ENCODE measurements around the gene RAPGEF6.

RAPGEF6 gene

GRCh38 chr5:131538177-131538593 lies 96.8 kb downstream of the RAPGEF6 start:
- Histone ChIP-seq H3K4me1 (ENCODE audit: control insufficient read depth, insufficient read depth, low read length) (peaks cover 25% of the 10 kb centered on the region), H3K4me2 (ENCODE audit: low read length) (peak overlapping the region; percentile 59), H3K27me3 (ENCODE audit: control insufficient read depth, insufficient read depth, low read length) (no peaks in the 10 kb centered on the region), H3K4me3 (ENCODE audit: low read length) (no peak overlapping the region), H3K9ac (ENCODE audit: low read depth, low read length) (no peak overlapping the region), H3K9me3 (replicated peaks; ENCODE audit: low read length) (no peaks in the 10 kb centered on the region), H3K36me3 (ENCODE audit: insufficient read depth, low read length) (no peaks in the 10 kb centered on the region)

- H3K9me3 ChIP-seq (replicated peaks; ENCODE audit: low read length): no peaks in the 10 kb centered on the region
- no peaks in the 10 kb centered on the region for H3K36me3 ChIP-seq (ENCODE audit: insufficient read depth, low read length)
- no peak overlapping the region for H3K9ac ChIP-seq (ENCODE audit: low read depth, low read length)
- H3K4me2 ChIP-seq (ENCODE audit: low read length): no peak overlapping the region
- no peaks in the 10 kb centered on the region for H3K27me3 ChIP-seq (ENCODE audit: control insufficient read depth, insufficient read depth, low read length)
- no peak overlapping the region for H3K4me3 ChIP-seq (ENCODE audit: low read length)
- peaks cover 23% of the 10 kb centered on the region for H3K4me1 ChIP-seq (ENCODE audit: control insufficient read depth, insufficient read depth, low read length)
Measured at GRCh38 chr5:131536850-131537448, 98.1 kb downstream of the RAPGEF6 start.

GRCh38 chr5:131536211-131536826 lies 98.7 kb downstream of the RAPGEF6 start:
- Histone ChIP-seq H3K4me2 (ENCODE audit: low read length) (no peak overlapping the region), H3K4me3 (ENCODE audit: low read length) (no peak overlapping the region), H3K36me3 (ENCODE audit: insufficient read depth, low read length) (no peaks in the 10 kb centered on the region), H3K4me1 (ENCODE audit: control insufficient read depth, insufficient read depth, low read length) (peaks cover 22% of the 10 kb centered on the region), H3K9me3 (replicated peaks; ENCODE audit: low read length) (no peaks in the 10 kb centered on the region), H3K27me3 (ENCODE audit: control insufficient read depth, insufficient read depth, low read length) (no peaks in the 10 kb centered on the region), H3K9ac (ENCODE audit: low read depth, low read length) (no peak overlapping the region)

- H3K27me3 ChIP-seq (ENCODE audit: control insufficient read depth, insufficient read depth, low read length): no peaks in the 10 kb centered on the region
- H3K36me3 ChIP-seq (ENCODE audit: insufficient read depth, low read length): no peaks in the 10 kb centered on the region
- H3K9me3 ChIP-seq (replicated peaks; ENCODE audit: low read length): no peaks in the 10 kb centered on the region
- H3K4me2 ChIP-seq (ENCODE audit: low read length): no peak overlapping the region
- H3K4me1 ChIP-seq (ENCODE audit: control insufficient read depth, insufficient read depth, low read length): peaks cover 28% of the 10 kb centered on the region
- H3K9ac ChIP-seq (ENCODE audit: low read depth, low read length): no peak overlapping the region
- no peak overlapping the region for H3K4me3 ChIP-seq (ENCODE audit: low read length)
Measured at GRCh38 chr5:131534974-131535373, 100.1 kb downstream of the RAPGEF6 start.

GRCh38 chr5:131533836-131534235 lies 101.2 kb downstream of the RAPGEF6 start:
- Histone ChIP-seq H3K4me1 (ENCODE audit: control insufficient read depth, insufficient read depth, low read length) (peaks cover 28% of the 10 kb centered on the region), H3K36me3 (ENCODE audit: insufficient read depth, low read length) (no peaks in the 10 kb centered on the region), H3K4me3 (ENCODE audit: low read length) (no peak overlapping the region), H3K27me3 (ENCODE audit: control insufficient read depth, insufficient read depth, low read length) (no peaks in the 10 kb centered on the region), H3K4me2 (ENCODE audit: low read length) (no peak overlapping the region), H3K9ac (ENCODE audit: low read depth, low read length) (no peak overlapping the region), H3K9me3 (replicated peaks; ENCODE audit: low read length) (no peaks in the 10 kb centered on the region)

- no peaks in the 10 kb centered on the region for H3K9me3 ChIP-seq (replicated peaks; ENCODE audit: low read length)
- no peak overlapping the region for H3K4me3 ChIP-seq (ENCODE audit: low read length)
- H3K4me1 ChIP-seq (ENCODE audit: control insufficient read depth, insufficient read depth, low read length): peaks cover 15% of the 10 kb centered on the region
- no peak overlapping the region for H3K9ac ChIP-seq (ENCODE audit: low read depth, low read length)
- H3K4me2 ChIP-seq (ENCODE audit: low read length): no peak overlapping the region
- no peaks in the 10 kb centered on the region for H3K36me3 ChIP-seq (ENCODE audit: insufficient read depth, low read length)
- no peaks in the 10 kb centered on the region for H3K27me3 ChIP-seq (ENCODE audit: control insufficient read depth, insufficient read depth, low read length)
Measured at GRCh38 chr5:131532031-131532640, 102.9 kb downstream of the RAPGEF6 start.

- H3K9me3 ChIP-seq (replicated peaks; ENCODE audit: low read length): no peaks in the 10 kb centered on the region
- H3K4me2 ChIP-seq (ENCODE audit: low read length): no peak overlapping the region
- H3K36me3 ChIP-seq (ENCODE audit: insufficient read depth, low read length): no peaks in the 10 kb centered on the region
- no peak overlapping the region for H3K9ac ChIP-seq (ENCODE audit: low read depth, low read length)
- H3K27me3 ChIP-seq (ENCODE audit: control insufficient read depth, insufficient read depth, low read length): no peaks in the 10 kb centered on the region
- no peak overlapping the region for H3K4me3 ChIP-seq (ENCODE audit: low read length)
- peaks cover 7% of the 10 kb centered on the region for H3K4me1 ChIP-seq (ENCODE audit: control insufficient read depth, insufficient read depth, low read length)
Measured at GRCh38 chr5:131530706-131531331, 104.2 kb downstream of the RAPGEF6 start.

- Histone ChIP-seq H3K4me1 (ENCODE audit: control insufficient read depth, insufficient read depth, low read length) (peaks cover 7% of the 10 kb centered on the region), H3K9me3 (replicated peaks; ENCODE audit: low read length) (no peaks in the 10 kb centered on the region), H3K4me3 (ENCODE audit: low read length) (no peak overlapping the region), H3K27me3 (ENCODE audit: control insufficient read depth, insufficient read depth, low read length) (no peaks in the 10 kb centered on the region), H3K36me3 (ENCODE audit: insufficient read depth, low read length) (no peaks in the 10 kb centered on the region), H3K9ac (ENCODE audit: low read depth, low read length) (no peak overlapping the region), H3K4me2 (ENCODE audit: low read length) (no peak overlapping the region)
Measured at GRCh38 chr5:131528682-131529081, 106.3 kb downstream of the RAPGEF6 start.

- Histone ChIP-seq H3K9ac (ENCODE audit: low read depth, low read length) (no peak overlapping the region), H3K27me3 (ENCODE audit: control insufficient read depth, insufficient read depth, low read length) (no peaks in the 10 kb centered on the region), H3K4me3 (ENCODE audit: low read length) (no peak overlapping the region), H3K4me2 (ENCODE audit: low read length) (no peak overlapping the region), H3K4me1 (ENCODE audit: control insufficient read depth, insufficient read depth, low read length) (peaks cover under 1% of the 10 kb centered on the region), H3K9me3 (replicated peaks; ENCODE audit: low read length) (no peaks in the 10 kb centered on the region), H3K36me3 (ENCODE audit: insufficient read depth, low read length) (no peaks in the 10 kb centered on the region)
Measured at GRCh38 chr5:131525805-131526204, 109.2 kb downstream of the RAPGEF6 start.

- Histone ChIP-seq H3K36me3 (ENCODE audit: insufficient read depth, low read length) (peaks cover 3% of the 10 kb centered on the region), H3K9ac (ENCODE audit: low read depth, low read length) (no peak overlapping the region), H3K4me3 (ENCODE audit: low read length) (no peak overlapping the region), H3K27me3 (ENCODE audit: control insufficient read depth, insufficient read depth, low read length) (no peaks in the 10 kb centered on the region), H3K9me3 (replicated peaks; ENCODE audit: low read length) (no peaks in the 10 kb centered on the region), H3K4me1 (ENCODE audit: control insufficient read depth, insufficient read depth, low read length) (no peaks in the 10 kb centered on the region), H3K4me2 (ENCODE audit: low read length) (no peak overlapping the region)
Measured at GRCh38 chr5:131524431-131524830, 110.6 kb downstream of the RAPGEF6 start.

GRCh38 chr5:131523500-131524185 lies 111.4 kb downstream of the RAPGEF6 start:
- H3K4me1 ChIP-seq (ENCODE audit: control insufficient read depth, insufficient read depth, low read length): no peaks in the 10 kb centered on the region
- H3K4me2 ChIP-seq (ENCODE audit: low read length): no peak overlapping the region
- no peak overlapping the region for H3K9ac ChIP-seq (ENCODE audit: low read depth, low read length)
- H3K9me3 ChIP-seq (replicated peaks; ENCODE audit: low read length): no peaks in the 10 kb centered on the region
- H3K4me3 ChIP-seq (ENCODE audit: low read length): no peak overlapping the region
- H3K27me3 ChIP-seq (ENCODE audit: control insufficient read depth, insufficient read depth, low read length): no peaks in the 10 kb centered on the region
- peaks cover 3% of the 10 kb centered on the region for H3K36me3 ChIP-seq (ENCODE audit: insufficient read depth, low read length)
